HCT116 (cell line): ENCODE results near the gene MAP9.

Source experiments
- EZH2 ChIP-seq: fragments of 200-600 bp; sonication (generic); IDR thresholded peaks from 2 replicates; pipeline ENCODE4 v1.6.1; 2017; ENCODE audit warnings: antibody characterized with exemption, mixed run types
- EZH2phosphoT487 ChIP-seq: fragments of 200-600 bp; IDR thresholded peaks from 2 replicates; pipeline ENCODE4 v1.6.1; 2018; ENCODE audit warnings: antibody characterized with exemption, borderline replicate concordance
- FOSL1 ChIP-seq: IDR thresholded peaks from 2 replicates; pipeline ENCODE4 v1.6.1; 2012; ENCODE audit warnings: low read depth
- POLR2A ChIP-seq: IDR thresholded peaks from 2 replicates; pipeline ENCODE4 v1.7.0; 2011; ENCODE audit warnings: borderline replicate concordance; ENCODE audit not compliant: insufficient read depth, insufficient read length; ENCODE audit errors: extremely low read depth
- POLR2AphosphoS5 ChIP-seq: IDR thresholded peaks from 2 replicates; pipeline ENCODE4 v1.6.1; 2011; ENCODE audit warnings: mild to moderate bottlenecking, low read depth, low read length, moderate library complexity
- RAD21 ChIP-seq: IDR thresholded peaks from 2 replicates; pipeline ENCODE4 v1.6.1; 2012; ENCODE audit warnings: low read depth, mild to moderate bottlenecking
- SIN3A ChIP-seq: IDR thresholded peaks from 2 replicates; pipeline ENCODE4 v1.6.1; 2012; ENCODE audit warnings: low read depth
- TF ChIP-seq, protein P1 (sequence below), 3 experiments: fragments of 200-600 bp in 1 of 3; sonication (generic) in 1 of 3; IDR thresholded peaks in 2 of 3; conservative IDR thresholded peaks in 1 of 3; 2 replicates each; pipeline ENCODE4 v1.5.1; 2012 to 2017; ENCODE audit warnings: low read depth in 2 of 3, low read length in 2 of 3, antibody characterized with exemption in 1 of 3, borderline replicate concordance in 1 of 3, control low read depth in 1 of 3, mild to moderate bottlenecking in 1 of 3, mixed read lengths in 1 of 3, mixed run types in 1 of 3, moderate library complexity in 1 of 3; ENCODE audit not compliant: insufficient read depth in 1 of 3
- TF ChIP-seq, protein P2 (sequence below): IDR thresholded peaks from 2 replicates; pipeline ENCODE4 v1.6.1; 2012
- TF ChIP-seq, protein P3 (sequence below): IDR thresholded peaks from 2 replicates; pipeline ENCODE4 v1.6.1; 2012

DNA sequence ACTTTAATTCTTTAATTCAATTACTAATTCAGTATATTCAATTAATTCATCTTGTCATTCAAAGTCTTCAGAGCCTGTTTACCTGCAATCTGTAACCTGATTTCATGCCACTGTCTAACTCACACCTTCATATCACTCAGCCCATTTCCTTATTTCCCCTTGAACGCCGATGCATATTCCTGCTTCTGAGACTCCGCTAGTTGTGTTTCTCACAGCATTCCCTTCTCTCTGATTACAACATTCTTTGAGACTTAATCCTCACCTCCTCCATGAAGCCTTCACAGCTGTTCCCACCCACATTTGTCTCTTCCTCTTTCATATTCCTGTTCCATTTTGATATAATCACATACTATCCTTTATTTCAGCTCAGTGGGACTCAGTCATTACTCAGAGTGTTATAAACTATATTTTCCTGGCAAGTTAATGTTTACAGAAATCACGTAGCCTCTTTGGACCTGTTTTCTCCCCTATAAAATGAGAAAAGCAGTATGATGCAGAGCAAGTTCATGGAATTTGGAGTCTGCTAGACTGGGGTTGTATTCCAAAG, 69.0 kb downstream of the MAP9 start:
- no peak for TF ChIP-seq EZH2phosphoT487
- no peak for TF ChIP-seq POLR2AphosphoS5
- TF ChIP-seq, protein P1, sequence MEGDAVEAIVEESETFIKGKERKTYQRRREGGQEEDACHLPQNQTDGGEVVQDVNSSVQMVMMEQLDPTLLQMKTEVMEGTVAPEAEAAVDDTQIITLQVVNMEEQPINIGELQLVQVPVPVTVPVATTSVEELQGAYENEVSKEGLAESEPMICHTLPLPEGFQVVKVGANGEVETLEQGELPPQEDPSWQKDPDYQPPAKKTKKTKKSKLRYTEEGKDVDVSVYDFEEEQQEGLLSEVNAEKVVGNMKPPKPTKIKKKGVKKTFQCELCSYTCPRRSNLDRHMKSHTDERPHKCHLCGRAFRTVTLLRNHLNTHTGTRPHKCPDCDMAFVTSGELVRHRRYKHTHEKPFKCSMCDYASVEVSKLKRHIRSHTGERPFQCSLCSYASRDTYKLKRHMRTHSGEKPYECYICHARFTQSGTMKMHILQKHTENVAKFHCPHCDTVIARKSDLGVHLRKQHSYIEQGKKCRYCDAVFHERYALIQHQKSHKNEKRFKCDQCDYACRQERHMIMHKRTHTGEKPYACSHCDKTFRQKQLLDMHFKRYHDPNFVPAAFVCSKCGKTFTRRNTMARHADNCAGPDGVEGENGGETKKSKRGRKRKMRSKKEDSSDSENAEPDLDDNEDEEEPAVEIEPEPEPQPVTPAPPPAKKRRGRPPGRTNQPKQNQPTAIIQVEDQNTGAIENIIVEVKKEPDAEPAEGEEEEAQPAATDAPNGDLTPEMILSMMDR (IDR thresholded peaks at IDR 0.05 in 2 of 3, conservative IDR thresholded peaks at IDR 0.05 in 1 of 3; ENCODE audit: borderline replicate concordance in 1 of 3, insufficient read depth in 1 of 3, low read depth in 2 of 3, low read length in 2 of 3), result no peak
- no peak for TF ChIP-seq SIN3A
- no peak for TF ChIP-seq EZH2
- TF ChIP-seq, protein P2, sequence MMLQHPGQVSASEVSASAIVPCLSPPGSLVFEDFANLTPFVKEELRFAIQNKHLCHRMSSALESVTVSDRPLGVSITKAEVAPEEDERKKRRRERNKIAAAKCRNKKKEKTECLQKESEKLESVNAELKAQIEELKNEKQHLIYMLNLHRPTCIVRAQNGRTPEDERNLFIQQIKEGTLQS, result no peak
- no peak for TF ChIP-seq RAD21
- TF ChIP-seq POLR2A, result no peak
- TF ChIP-seq FOSL1, result no peak
- TF ChIP-seq, protein P3, sequence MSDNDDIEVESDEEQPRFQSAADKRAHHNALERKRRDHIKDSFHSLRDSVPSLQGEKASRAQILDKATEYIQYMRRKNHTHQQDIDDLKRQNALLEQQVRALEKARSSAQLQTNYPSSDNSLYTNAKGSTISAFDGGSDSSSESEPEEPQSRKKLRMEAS, result no peak
